Lung (tissue), 12 donors: Measurements from ENCODE around the gene ADAMTSL5. TPM values are rescaled to one million over a fixed set of nuclear protein-coding genes. Genes with fewer than 3 reads are reported as not detected.

ENCODE experiments used
- ATAC-seq: fragments of 200-7000 bp; cut with Tn5 transposase; one replicate; pipeline ENCODE4 v1.9.1; 2020; ENCODE audit warnings: moderate number of reproducible peaks; ENCODE audit not compliant: insufficient read depth, low FRiP score
- DNase-seq, 3 donors: peaks; one replicate each; pipeline ENCODE4 v3.0.0-alpha.2; 2013 to 2017
- H3K27ac ChIP-seq, 2 donors: one replicate each; pipeline ENCODE4 v1.5.1; 2013; ENCODE audit warnings: mild to moderate bottlenecking in 2 of 2, moderate library complexity in 2 of 2, control low read depth in 1 of 2, inconsistent platforms in 1 of 2, low read depth in 1 of 2, low read length in 1 of 2
- H3K27me3 ChIP-seq, 3 donors: one replicate each; pipeline ENCODE4 v1.5.1; 2013; ENCODE audit warnings: low read length in 2 of 3; ENCODE audit not compliant: control insufficient read depth in 3 of 3, insufficient read depth in 3 of 3
- H3K36me3 ChIP-seq, 4 donors: one replicate each; pipeline ENCODE4 v1.5.1; 2013; ENCODE audit warnings: low read length in 4 of 4, mild to moderate bottlenecking in 1 of 4, moderate library complexity in 1 of 4; ENCODE audit not compliant: control insufficient read depth in 4 of 4, insufficient read depth in 4 of 4
- H3K4me1 ChIP-seq, 5 donors: one replicate each; pipeline ENCODE4 v1.5.1; 2013; ENCODE audit warnings: low read length in 5 of 5, mild to moderate bottlenecking in 2 of 5, moderate library complexity in 1 of 5; ENCODE audit not compliant: control insufficient read depth in 5 of 5, insufficient read depth in 5 of 5
- H3K4me3 ChIP-seq: one replicate; pipeline ENCODE4 v1.5.1; 2013; ENCODE audit warnings: mild to moderate bottlenecking, control low read depth, moderate library complexity
- H3K9ac ChIP-seq, 2 donors: one replicate each; pipeline ENCODE4 v1.5.1; 2013; ENCODE audit warnings: low read length in 2 of 2, control low read depth in 1 of 2; ENCODE audit not compliant: insufficient read depth in 1 of 2
- H3K9me3 ChIP-seq, 4 donors: one replicate each; pipeline ENCODE4 v1.5.1; 2013; ENCODE audit warnings: low read length in 3 of 4, mild to moderate bottlenecking in 1 of 4, moderate library complexity in 1 of 4; ENCODE audit not compliant: control insufficient read depth in 4 of 4, insufficient read depth in 3 of 4
- CTCF ChIP-seq: IDR thresholded peaks from 2 replicates; pipeline ENCODE4 v1.5.1; 2012; ENCODE audit warnings: mild to moderate bottlenecking; ENCODE audit errors: control extremely low read depth, extremely low read depth
- WGBS, 2 donors: extraction: QIAGEN DNeasy Blood & Tissue Kit; methylation state at CpG; one replicate each; pipeline ENCODE4 v1.1.7; 2013; 5-methylcytosine and 5-hydroxymethylcytosine counted together
- polyA plus RNA-seq, 2 donors: library from polyadenylated mRNA; stranded (reverse); fragments of 200-250 nt; gene quantifications; one replicate each; pipeline ENCODE4 v1.2.1, GENCODE V29; 2013
- total RNA-seq, 2 donors: library from RNA; depleted of rRNA in 1 of 2; stranded (reverse); fragments of >200 nt in 1 of 2; gene quantifications; one replicate each; pipeline ENCODE4 v1.2.1, GENCODE V29; 2014 to 2021
- donor health status: control.
- donor health status: control.
- donor health status: Bipolar disorder and iron deficiency.
- donor health status: healthy.
- donor health status: DM: yes; HTN: yes; CAD: no.

ADAMTSL5 gene
- total and polyA plus RNA-seq, 4 donors: 0.97 to 2.8 (median 1.4) TPM

GRCh38 chr19:1505012-1505411 is 7.8 kb downstream of the ADAMTSL5 start:
- DNase-seq: no peak
- Histone ChIP-seq H3K27me3 (peaks cover 0 to 31% (median 28%) of the 10 kb centered on the region in 3 donors), H3K4me1 (peaks cover 0 to 7% (median 6%) of the 10 kb centered on the region in 5 donors), H3K36me3 (no peaks in the 10 kb centered on the region), H3K9me3 (peaks cover 0 to 8% (median 0%) of the 10 kb centered on the region in 4 donors), H3K4me3 (no peak overlapping the region), H3K9ac (no peak overlapping the region), H3K27ac (no peak overlapping the region)
- no peak for TF ChIP-seq CTCF
- ATAC-seq: no peak
- WGBS, 2 donors: 71 to 74% methylated on average over 8 of the region's 8 CpGs

DNA sequence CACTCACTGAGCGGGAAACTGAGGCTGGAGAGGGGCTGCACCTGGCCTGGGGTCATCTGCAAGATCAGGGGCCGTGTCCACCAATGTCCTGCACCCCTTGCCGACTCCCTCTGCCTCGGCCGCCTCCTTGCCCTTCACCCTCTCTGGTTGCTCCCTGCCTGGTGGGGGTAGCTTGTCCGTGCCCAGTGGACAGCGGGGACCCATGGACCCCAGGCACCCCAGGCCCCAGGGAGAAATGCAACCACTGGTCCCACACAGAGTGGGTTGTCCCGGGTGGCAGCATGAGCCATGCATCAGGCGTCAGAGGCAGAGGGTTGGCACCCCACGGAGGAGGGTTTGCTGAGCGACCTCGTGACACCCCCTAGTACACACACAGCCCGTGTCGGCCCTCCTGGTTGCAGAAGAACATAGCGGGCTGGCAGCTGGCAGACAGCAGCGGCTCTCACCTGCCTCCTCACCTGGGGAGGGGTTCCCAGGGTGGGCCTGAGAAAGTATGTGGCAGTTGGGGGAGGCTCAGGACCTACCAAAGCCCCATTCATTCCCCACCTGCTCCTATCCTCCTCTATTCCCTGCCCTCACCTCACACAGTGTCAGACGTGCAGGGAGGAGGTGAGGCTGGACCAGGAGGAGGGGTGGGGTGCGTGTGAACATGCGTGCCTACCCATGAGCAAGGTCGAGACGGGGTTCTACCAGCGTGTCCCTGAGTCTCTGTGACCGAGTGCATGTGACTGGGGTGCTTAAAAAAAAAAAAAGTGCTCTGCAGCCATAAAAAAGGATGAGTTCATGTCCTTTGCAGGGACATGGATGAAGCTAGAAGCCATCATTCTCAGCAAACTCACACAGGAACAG is 8.7 kb downstream of the ADAMTSL5 start:
- Histone ChIP-seq H3K4me1 (peaks cover 0 to 7% (median 6%) of the 10 kb centered on the region in 5 donors), H3K36me3 (no peaks in the 10 kb centered on the region), H3K27ac (no peak overlapping the region), H3K27me3 (peaks cover 0 to 27% (median 25%) of the 10 kb centered on the region in 3 donors), H3K9me3 (peaks cover 0 to 8% (median 0%) of the 10 kb centered on the region in 4 donors), H3K4me3 (no peak overlapping the region), H3K9ac (no peak overlapping the region)
- no peak for TF ChIP-seq CTCF
- 46 to 61% methylated on average over 22 to 23 of the region's 23 CpGs for WGBS, 2 donors
- no peak for ATAC-seq
- no peak for DNase-seq

- H3K27me3 ChIP-seq: peaks cover 0 to 27% (median 25%) of the 10 kb centered on the region in 3 donors
- ATAC-seq: no peak
- H3K9me3 ChIP-seq: peaks cover 0 to 5% (median 0%) of the 10 kb centered on the region in 4 donors
- peak; percentile 13 for TF ChIP-seq CTCF
- WGBS, 2 donors: 8 to 11% methylated on average over 44 to 49 of the region's 49 CpGs
- H3K4me1 ChIP-seq: peaks cover 0 to 7% (median 6%) of the 10 kb centered on the region in 5 donors
- H3K9ac ChIP-seq: no peak overlapping the region
- H3K36me3 ChIP-seq: no peaks in the 10 kb centered on the region
- peak in 2 of 3 donors; percentile 25 to 51 for DNase-seq
- no peak overlapping the region for H3K27ac ChIP-seq
- no peak overlapping the region for H3K4me3 ChIP-seq
Measured at GRCh38 chr19:1503089-1503924, 9.5 kb downstream of the ADAMTSL5 start.
